Endothelial cell of umbilical vein (primary cell): ENCODE results near the gene ZSCAN1.

Experiments used
- POLR2A ChIP-seq: IDR thresholded peaks from 2 replicates; pipeline ENCODE4 v1.6.1; 2012; ENCODE audit warnings: low read depth, mild to moderate bottlenecking, control low read depth, low read length
- TF ChIP-seq, protein P1 (sequence below), 2 donors: IDR thresholded peaks; 1 replicate in 1 of 2; 2 replicates in 1 of 2; pipeline ENCODE4 v1.5.1; 2011; ENCODE audit warnings: low read length in 2 of 2, mild to moderate bottlenecking in 2 of 2, moderate library complexity in 2 of 2, control low read depth in 1 of 2, inconsistent platforms in 1 of 2, low read depth in 1 of 2; ENCODE audit not compliant: insufficient read depth in 1 of 2; ENCODE audit errors: extremely low read depth in 1 of 2

DNA sequence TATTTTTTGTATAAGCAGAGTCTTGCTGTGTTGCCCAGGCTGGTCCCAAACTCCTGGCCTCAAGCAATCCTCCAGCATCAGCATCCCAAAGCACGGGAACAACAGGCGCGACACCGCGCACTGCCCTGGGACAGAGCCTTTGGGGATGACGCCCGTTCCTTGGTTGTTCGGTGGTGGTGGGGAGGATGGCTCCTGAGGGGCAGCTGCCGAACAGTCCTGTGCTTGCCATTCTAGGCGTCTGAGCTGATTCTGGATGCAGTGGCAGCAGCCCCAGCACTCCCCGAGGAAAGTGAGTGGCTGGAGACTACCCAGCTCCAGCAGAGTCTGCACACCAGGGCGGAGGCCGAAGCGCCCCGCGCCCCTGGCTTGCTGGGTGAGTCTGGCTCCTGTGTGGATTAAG lies 18.4 kb downstream of the ZSCAN1 start:
- TF ChIP-seq, protein P1, sequence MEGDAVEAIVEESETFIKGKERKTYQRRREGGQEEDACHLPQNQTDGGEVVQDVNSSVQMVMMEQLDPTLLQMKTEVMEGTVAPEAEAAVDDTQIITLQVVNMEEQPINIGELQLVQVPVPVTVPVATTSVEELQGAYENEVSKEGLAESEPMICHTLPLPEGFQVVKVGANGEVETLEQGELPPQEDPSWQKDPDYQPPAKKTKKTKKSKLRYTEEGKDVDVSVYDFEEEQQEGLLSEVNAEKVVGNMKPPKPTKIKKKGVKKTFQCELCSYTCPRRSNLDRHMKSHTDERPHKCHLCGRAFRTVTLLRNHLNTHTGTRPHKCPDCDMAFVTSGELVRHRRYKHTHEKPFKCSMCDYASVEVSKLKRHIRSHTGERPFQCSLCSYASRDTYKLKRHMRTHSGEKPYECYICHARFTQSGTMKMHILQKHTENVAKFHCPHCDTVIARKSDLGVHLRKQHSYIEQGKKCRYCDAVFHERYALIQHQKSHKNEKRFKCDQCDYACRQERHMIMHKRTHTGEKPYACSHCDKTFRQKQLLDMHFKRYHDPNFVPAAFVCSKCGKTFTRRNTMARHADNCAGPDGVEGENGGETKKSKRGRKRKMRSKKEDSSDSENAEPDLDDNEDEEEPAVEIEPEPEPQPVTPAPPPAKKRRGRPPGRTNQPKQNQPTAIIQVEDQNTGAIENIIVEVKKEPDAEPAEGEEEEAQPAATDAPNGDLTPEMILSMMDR (IDR thresholded peaks at IDR 0.05; ENCODE audit: extremely low read depth in 1 of 2, insufficient read depth in 1 of 2, low read depth in 1 of 2, low read length in 2 of 2): no peak
- TF ChIP-seq POLR2A: no peak
